Mesenchymal stem cell (in vitro differentiated cells and primary cell): ENCODE results near the gene ETV3L.

ENCODE experiments used
- DNase-seq: peaks from one replicate; pipeline ENCODE4 v3.0.0-alpha.2; 2013
- H2AFZ ChIP-seq: one replicate; pipeline ENCODE4 v1.6.1; 2013; ENCODE audit warnings: low read depth, mild to moderate bottlenecking, control low read depth, inconsistent platforms, low read length, moderate library complexity
- H2AK5ac ChIP-seq: 2 replicates; pipeline ENCODE4 v1.6.1; 2013; ENCODE audit warnings: low read length, moderate library complexity, mild to moderate bottlenecking, inconsistent platforms; ENCODE audit not compliant: severe bottlenecking
- H2BK120ac ChIP-seq: one replicate; pipeline ENCODE4 v1.6.1; 2013; ENCODE audit warnings: low read depth, mild to moderate bottlenecking, inconsistent platforms, low read length, moderate library complexity
- H2BK12ac ChIP-seq, 2 experiments: one replicate each; pipeline ENCODE4 v1.6.1; 2013; ENCODE audit warnings: inconsistent platforms in 2 of 2, low read length in 2 of 2, mild to moderate bottlenecking in 2 of 2, moderate library complexity in 2 of 2, control low read depth in 1 of 2
- H2BK15ac ChIP-seq: one replicate; pipeline ENCODE4 v1.6.1; 2013; ENCODE audit warnings: mild to moderate bottlenecking, low read depth, inconsistent platforms; ENCODE audit not compliant: poor library complexity, severe bottlenecking
- H2BK5ac ChIP-seq: 2 replicates; pipeline ENCODE4 v1.6.1; 2013; ENCODE audit warnings: low read depth, mild to moderate bottlenecking, low read length, control low read depth, inconsistent platforms; ENCODE audit not compliant: poor library complexity, severe bottlenecking
- H3K14ac ChIP-seq, 2 experiments: one replicate each; pipeline ENCODE4 v1.6.1; 2013; ENCODE audit warnings: inconsistent platforms in 2 of 2, low read length in 2 of 2, control low read depth in 1 of 2, mild to moderate bottlenecking in 1 of 2, moderate library complexity in 1 of 2
- H3K18ac ChIP-seq, 2 experiments: one replicate each; pipeline ENCODE4 v1.6.1; 2013; ENCODE audit warnings: inconsistent platforms in 2 of 2, low read length in 2 of 2, control low read depth in 1 of 2, low read depth in 1 of 2, mild to moderate bottlenecking in 1 of 2
- H3K23ac ChIP-seq, 2 experiments: one replicate each; pipeline ENCODE4 v1.6.1; 2013; ENCODE audit warnings: inconsistent platforms in 2 of 2, low read length in 2 of 2, mild to moderate bottlenecking in 2 of 2, moderate library complexity in 2 of 2, control low read depth in 1 of 2
- H3K27ac ChIP-seq: 2 replicates; pipeline ENCODE4 v1.5.1; 2013; ENCODE audit warnings: mild to moderate bottlenecking, moderate library complexity, low read length, control low read depth, inconsistent platforms; ENCODE audit not compliant: poor library complexity, severe bottlenecking
- H3K27me3 ChIP-seq, 2 experiments: 2 replicates each; pipeline versions ENCODE4 v1.6.1 to v1.7.0; 2013; ENCODE audit warnings: low read length in 2 of 2, mild to moderate bottlenecking in 2 of 2, moderate library complexity in 2 of 2, control low read depth in 1 of 2, inconsistent platforms in 1 of 2; ENCODE audit not compliant: control insufficient read depth in 1 of 2, insufficient read depth in 1 of 2
- H3K36me3 ChIP-seq, 2 experiments: 2 replicates each; pipeline versions ENCODE4 v1.6.1 to v1.7.0; 2013; ENCODE audit warnings: low read length in 2 of 2, control low read depth in 1 of 2, inconsistent platforms in 1 of 2, low read depth in 1 of 2, mild to moderate bottlenecking in 1 of 2; ENCODE audit not compliant: insufficient read depth in 2 of 2, control insufficient read depth in 1 of 2
- H3K4ac ChIP-seq, 2 experiments: one replicate each; pipeline ENCODE4 v1.6.1; 2013; ENCODE audit warnings: inconsistent platforms in 2 of 2, low read length in 2 of 2, mild to moderate bottlenecking in 2 of 2, moderate library complexity in 2 of 2, control low read depth in 1 of 2, low read depth in 1 of 2
- H3K4me1 ChIP-seq: 2 replicates; pipeline ENCODE4 v1.6.1; 2013; ENCODE audit warnings: low read depth, low read length, control low read depth; ENCODE audit not compliant: control insufficient read depth, insufficient read depth
- H3K4me2 ChIP-seq: 2 replicates; pipeline ENCODE4 v1.6.1; 2013; ENCODE audit warnings: low read length, mild to moderate bottlenecking, inconsistent platforms; ENCODE audit not compliant: poor library complexity, severe bottlenecking
- H3K4me3 ChIP-seq, 2 experiments: 2 replicates each; pipeline versions ENCODE4 v1.5.1 to v1.7.0; 2013; ENCODE audit warnings: low read length in 2 of 2, mild to moderate bottlenecking in 2 of 2, control low read depth in 1 of 2, low read depth in 1 of 2; ENCODE audit not compliant: insufficient read depth in 1 of 2
- H3K79me1 ChIP-seq: replicated peaks from 2 replicates; pipeline ENCODE4 v1.6.1; 2013; ENCODE audit warnings: mild to moderate bottlenecking, control low read depth, low read length, inconsistent platforms; ENCODE audit not compliant: poor library complexity, severe bottlenecking
- H3K9ac ChIP-seq: 2 replicates; pipeline ENCODE4 v1.7.0; 2013; ENCODE audit warnings: mild to moderate bottlenecking, low read length, moderate library complexity
- H3K9me3 ChIP-seq: 2 replicates; pipeline ENCODE4 v1.7.0; 2013; ENCODE audit warnings: mild to moderate bottlenecking, low read length; ENCODE audit not compliant: control insufficient read depth
- H4K8ac ChIP-seq: one replicate; pipeline ENCODE4 v1.6.1; 2013; ENCODE audit warnings: inconsistent platforms, mild to moderate bottlenecking, low read length, moderate library complexity
- H4K91ac ChIP-seq: one replicate; pipeline ENCODE4 v1.6.1; 2013; ENCODE audit warnings: mild to moderate bottlenecking, low read length, inconsistent platforms
- WGBS: methylation state at CpG from one replicate; pipeline ENCODE4 v1.1.7; 2013; ENCODE audit warnings: mixed read lengths; 5-methylcytosine and 5-hydroxymethylcytosine counted together

The ETV3L gene

DNA sequence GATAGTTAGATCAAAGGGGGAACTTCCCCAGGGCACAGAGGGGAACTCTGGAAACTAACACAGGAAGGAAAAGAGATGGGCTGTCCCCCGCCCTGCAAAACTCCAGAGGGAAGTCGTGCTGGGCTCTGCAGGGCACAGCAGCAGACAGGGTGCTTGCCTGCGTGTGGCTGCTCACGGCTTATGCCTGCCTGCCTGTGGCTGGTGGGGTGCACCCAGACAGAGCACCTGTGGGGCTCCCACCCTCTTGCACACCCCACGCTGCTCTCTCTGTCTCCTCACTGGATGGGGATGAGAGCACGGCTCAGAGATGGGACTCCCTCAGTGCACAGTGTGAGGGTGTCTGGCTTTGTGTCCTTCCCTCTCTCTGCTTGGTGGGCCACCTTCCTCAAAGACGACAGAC lies 13.5 kb upstream of the ETV3L start:
- Histone ChIP-seq H3K27me3 (peaks cover 43 to 49% of the 10 kb centered on the region in 2 experiments), H3K4me2 (no peak overlapping the region), H2AFZ (no peak overlapping the region), H3K9me3 (no peaks in the 10 kb centered on the region), H3K79me1 (no peaks in the 10 kb centered on the region), H3K9ac (no peak overlapping the region), H4K8ac (no peak overlapping the region), H3K4me3 (no peak overlapping the region), H3K23ac (peak overlapping the region in 1 of 2 experiments; percentile 2), H3K36me3 (no peaks in the 10 kb centered on the region), H3K4me1 (peaks cover 2% of the 10 kb centered on the region), H2BK15ac (peak overlapping the region; percentile 2), H3K4ac (no peak overlapping the region), H2AK5ac (no peak overlapping the region), H2BK12ac (no peak overlapping the region), H3K27ac (no peak overlapping the region), H2BK5ac (no peak overlapping the region), H3K18ac (no peak overlapping the region), H2BK120ac (no peak overlapping the region), H4K91ac (no peak overlapping the region), H3K14ac (no peak overlapping the region)
- no peak for DNase-seq
- 79% methylated on average over 6 of the region's 7 CpGs for WGBS

- H3K9ac ChIP-seq: no peak overlapping the region
- H3K79me1 ChIP-seq: no peaks in the 10 kb centered on the region
- H3K4me1 ChIP-seq: peaks cover 2% of the 10 kb centered on the region
- H2BK15ac ChIP-seq: no peak overlapping the region
- H3K23ac ChIP-seq: no peak overlapping the region
- H3K4ac ChIP-seq: no peak overlapping the region
- no peak overlapping the region for H4K91ac ChIP-seq
- H3K4me2 ChIP-seq: no peak overlapping the region
- peaks cover 43 to 49% of the 10 kb centered on the region in 2 experiments for H3K27me3 ChIP-seq
- DNase-seq: no peak
- no peak overlapping the region for H2BK5ac ChIP-seq
- H2AFZ ChIP-seq: no peak overlapping the region
- H3K9me3 ChIP-seq: no peaks in the 10 kb centered on the region
- no peak overlapping the region for H3K27ac ChIP-seq
- H4K8ac ChIP-seq: no peak overlapping the region
- H2BK12ac ChIP-seq: no peak overlapping the region
- 78% methylated on average over 8 of the region's 8 CpGs for whole genome bisulfite sequencing
- H3K36me3 ChIP-seq: no peaks in the 10 kb centered on the region
- H3K14ac ChIP-seq: no peak overlapping the region
- no peak overlapping the region for H3K18ac ChIP-seq
- H2AK5ac ChIP-seq: no peak overlapping the region
- no peak overlapping the region for H3K4me3 ChIP-seq
- no peak overlapping the region for H2BK120ac ChIP-seq
These were observed 12.7 kb upstream of the ETV3L start for GRCh38 chr1:157112186-157112867.

DNA sequence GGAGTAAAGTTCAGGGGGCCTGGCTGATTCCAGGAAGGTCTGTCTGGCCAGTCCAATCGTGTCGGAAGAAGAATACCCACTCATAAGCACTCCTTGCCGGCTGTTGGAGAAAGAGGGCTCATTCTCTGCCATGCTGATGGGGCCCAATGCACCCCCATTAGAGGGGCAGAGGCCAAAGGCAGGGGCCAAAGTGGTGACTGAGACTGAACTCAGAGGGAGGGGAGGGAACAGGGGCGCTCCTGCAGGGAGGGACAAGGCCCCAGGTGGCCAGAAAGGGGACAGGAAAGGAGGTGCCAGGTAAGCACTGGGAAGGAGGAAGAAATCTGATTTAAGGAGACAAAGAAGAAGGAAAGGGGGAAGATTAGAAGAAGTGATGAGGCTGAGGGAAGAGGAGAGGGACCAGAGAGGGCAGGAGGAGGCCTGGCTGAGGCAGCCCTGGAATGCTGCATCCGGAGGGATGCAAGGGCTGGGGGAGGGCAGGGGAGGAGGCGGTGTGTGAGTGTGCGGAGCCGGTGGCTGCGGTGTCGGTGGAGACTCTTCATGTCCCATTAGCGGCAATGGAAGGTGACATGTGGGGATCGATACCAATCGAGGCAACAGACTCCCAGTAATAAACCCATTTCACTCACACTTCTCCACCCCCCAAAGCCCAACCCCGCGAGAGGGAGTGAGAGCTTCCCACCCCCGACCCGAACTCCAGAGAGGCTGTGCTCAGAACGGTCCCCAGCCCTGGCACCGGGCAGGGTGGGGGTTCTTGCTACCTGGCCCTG lies 12.0 kb upstream of the ETV3L start:
- H2AK5ac ChIP-seq: no peak overlapping the region
- H2BK5ac ChIP-seq: no peak overlapping the region
- no peak overlapping the region for H3K18ac ChIP-seq
- H3K4me3 ChIP-seq: no peak overlapping the region
- no peak overlapping the region for H2AFZ ChIP-seq
- no peaks in the 10 kb centered on the region for H3K9me3 ChIP-seq
- H3K36me3 ChIP-seq: no peaks in the 10 kb centered on the region
- no peak overlapping the region for H2BK12ac ChIP-seq
- no peak overlapping the region for H2BK120ac ChIP-seq
- no peak overlapping the region for H3K9ac ChIP-seq
- H3K14ac ChIP-seq: no peak overlapping the region
- no peaks in the 10 kb centered on the region for H3K79me1 ChIP-seq
- no peak for DNase-seq
- H3K27me3 ChIP-seq: peaks cover 43 to 49% of the 10 kb centered on the region in 2 experiments
- WGBS: 63% methylated on average over 14 of the region's 19 CpGs
- no peak overlapping the region for H4K91ac ChIP-seq
- no peak overlapping the region for H2BK15ac ChIP-seq
- H3K4me1 ChIP-seq: peaks cover 5% of the 10 kb centered on the region
- H4K8ac ChIP-seq: no peak overlapping the region
- H3K4ac ChIP-seq: no peak overlapping the region
- no peak overlapping the region for H3K27ac ChIP-seq
- H3K23ac ChIP-seq: no peak overlapping the region
- H3K4me2 ChIP-seq: no peak overlapping the region

- WGBS: 74% methylated on average over 3 of the region's 3 CpGs
- no peak overlapping the region for H3K4me3 ChIP-seq
- no peak overlapping the region for H4K91ac ChIP-seq
- H2BK12ac ChIP-seq: no peak overlapping the region
- no peak overlapping the region for H2AK5ac ChIP-seq
- no peak overlapping the region for H3K14ac ChIP-seq
- no peak overlapping the region for H3K23ac ChIP-seq
- H3K4me2 ChIP-seq: no peak overlapping the region
- no peak overlapping the region for H3K27ac ChIP-seq
- H3K27me3 ChIP-seq: peaks cover 35 to 47% of the 10 kb centered on the region in 2 experiments
- H4K8ac ChIP-seq: no peak overlapping the region
- H3K18ac ChIP-seq: no peak overlapping the region
- no peak overlapping the region for H2BK15ac ChIP-seq
- H3K36me3 ChIP-seq: no peaks in the 10 kb centered on the region
- peaks cover 12% of the 10 kb centered on the region for H3K4me1 ChIP-seq
- H2BK120ac ChIP-seq: no peak overlapping the region
- no peak for DNase-seq
- no peak overlapping the region for H2AFZ ChIP-seq
- H3K79me1 ChIP-seq: no peaks in the 10 kb centered on the region
- no peak overlapping the region for H3K4ac ChIP-seq
- H3K9ac ChIP-seq: no peak overlapping the region
- H3K9me3 ChIP-seq: no peaks in the 10 kb centered on the region
- no peak overlapping the region for H2BK5ac ChIP-seq
These were observed 11.1 kb upstream of the ETV3L start for GRCh38 chr1:157110686-157111085.
